Fibroblast of skin of left biceps (primary cell): ENCODE measurements around the gene TIGD6.

ENCODE experiments used
- DNase-seq, 2 experiments: peaks; one replicate each; pipeline ENCODE4 v3.0.0-alpha.2; 2013; ENCODE audit warnings: low read depth in 2 of 2

The TIGD6 gene

GRCh38 chr5:150016537-150016936, 16.1 kb upstream of the TIGD6 start:
- no peak for DNase-seq

- no peak for DNase-seq
These were observed 15.0 kb upstream of the TIGD6 start for GRCh38 chr5:150015415-150015814.

GRCh38 chr5:150014456-150014855, 14.0 kb upstream of the TIGD6 start:
- no peak for DNase-seq

GRCh38 chr5:150013931-150014330, 13.5 kb upstream of the TIGD6 start:
- DNase-seq: no peak

- DNase-seq: no peak
These were observed 9.4 kb upstream of the TIGD6 start for GRCh38 chr5:150009671-150010387.

GRCh38 chr5:150007050-150007449, 6.6 kb upstream of the TIGD6 start:
- no peak for DNase-seq

GRCh38 chr5:150006318-150006717, 5.9 kb upstream of the TIGD6 start:
- DNase-seq: no peak

GRCh38 chr5:150001660-150002486, 1.4 kb upstream of the TIGD6 start:
- peak; percentile 26 to 28 for DNase-seq

- no peak for DNase-seq
These were observed 671 bp upstream of the TIGD6 start for GRCh38 chr5:150000990-150001659.

GRCh38 chr5:149999866-150000255, 593 bp downstream of the TIGD6 start:
- DNase-seq: no peak

GRCh38 chr5:149999359-149999758, 1.1 kb downstream of the TIGD6 start:
- no peak for DNase-seq

GRCh38 chr5:149998281-149998680, 2.2 kb downstream of the TIGD6 start:
- no peak for DNase-seq

GRCh38 chr5:149996205-149996890, 4.1 kb downstream of the TIGD6 start:
- no peak for DNase-seq

- no peak for DNase-seq
These were observed 4.9 kb downstream of the TIGD6 start for GRCh38 chr5:149995385-149996204.

GRCh38 chr5:149993471-149993870, 7.0 kb downstream of the TIGD6 start:
- DNase-seq: no peak

- peak; percentile 18 to 24 for DNase-seq
These were observed 9.7 kb downstream of the TIGD6 start for GRCh38 chr5:149990518-149991376.

GRCh38 chr5:149988126-149988525, 12.3 kb downstream of the TIGD6 start:
- no peak for DNase-seq

- DNase-seq: no peak
These were observed 17.9 kb downstream of the TIGD6 start for GRCh38 chr5:149982505-149982904.

GRCh38 chr5:149981206-149981605, 19.2 kb downstream of the TIGD6 start:
- no peak for DNase-seq

- DNase-seq: no peak
These were observed 20.6 kb downstream of the TIGD6 start for GRCh38 chr5:149979896-149980295.
